Endometrial microvascular endothelial cells (primary cell): ENCODE measurements around the gene HBE1. TPM values are rescaled to one million over a fixed set of nuclear protein-coding genes. Genes with fewer than 3 reads are reported as not detected.

ENCODE experiments used
- in situ Hi-C: cut with HindIII; loops from 2 replicates; pipeline ENCODE4 v1.10.0; 2017; ENCODE audit warnings: low sequenced_read_pairs, low pct_unique_long_range_greater_than_20kb; ENCODE audit errors: inconsistent ontology term
- total RNA-seq: library from RNA; depleted of rRNA; stranded (reverse); fragments of >200 nt; gene quantifications from one replicate; pipeline ENCODE4 v1.2.3, GENCODE V29; 2015; ENCODE audit errors: inconsistent ontology term

The HBE1 gene
- total RNA-seq, 1 donor from 2014 or later = not detected

GRCh38 chr11:5286901-5287300 lies 17.2 kb upstream of the HBE1 start:
- in situ Hi-C loops = no loop called here

GRCh38 chr11:5286351-5286750 lies 16.6 kb upstream of the HBE1 start:
- in situ Hi-C loops = no loop called here

GRCh38 chr11:5285703-5286340 lies 16.1 kb upstream of the HBE1 start:
- in situ Hi-C loops = no loop called here

- in situ Hi-C loops = no loop called here
These were observed 14.9 kb upstream of the HBE1 start for GRCh38 chr11:5284637-5285036.

GRCh38 chr11:5283882-5284281 lies 14.1 kb upstream of the HBE1 start:
- in situ Hi-C loops = no loop called here

GRCh38 chr11:5283086-5283485 lies 13.3 kb upstream of the HBE1 start:
- in situ Hi-C loops = no loop called here

DNA sequence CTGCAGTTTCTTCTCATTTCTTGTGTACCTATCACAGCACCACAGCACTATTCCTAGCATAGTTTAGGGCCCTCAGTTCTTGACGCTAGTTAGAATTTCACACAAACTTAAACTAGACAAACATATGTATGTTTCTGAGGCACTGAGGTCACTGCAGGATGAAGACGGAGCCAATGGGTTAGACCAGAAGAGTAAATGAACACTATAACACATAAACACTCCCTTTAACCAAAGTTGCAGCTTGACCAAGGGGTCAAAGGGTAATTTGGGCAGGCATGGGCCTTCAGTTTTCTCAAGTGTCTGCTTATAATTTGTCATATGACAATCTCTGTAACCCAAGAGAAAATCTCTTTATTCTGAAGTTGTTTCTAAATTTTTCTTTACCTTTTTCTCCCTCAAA lies 12.9 kb upstream of the HBE1 start:
- in situ Hi-C loops = no loop called here

DNA sequence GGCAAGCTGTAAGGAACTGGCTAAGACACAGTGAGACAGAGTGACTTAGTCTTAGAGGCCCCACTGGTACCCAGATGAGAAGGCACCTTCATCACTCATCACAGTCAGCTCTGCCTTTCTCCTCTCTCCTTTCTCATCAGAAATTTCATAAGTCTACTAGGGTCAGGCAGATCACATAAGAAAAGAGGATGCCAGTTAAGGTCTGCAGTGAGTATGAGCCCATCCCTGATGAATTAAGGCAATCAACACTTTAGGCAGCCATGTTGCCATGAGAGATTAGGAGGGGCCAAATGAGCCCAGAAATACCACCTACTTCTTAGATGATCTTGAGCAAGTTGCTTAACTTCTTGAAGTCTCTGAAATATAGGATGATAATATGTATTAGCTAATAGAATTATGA lies 11.9 kb upstream of the HBE1 start:
- in situ Hi-C loops = no loop called here

GRCh38 chr11:5280582-5281102 lies 10.9 kb upstream of the HBE1 start:
- in situ Hi-C loops = no loop called here

GRCh38 chr11:5279471-5280090 lies 9.8 kb upstream of the HBE1 start:
- in situ Hi-C loops = no loop called here

DNA sequence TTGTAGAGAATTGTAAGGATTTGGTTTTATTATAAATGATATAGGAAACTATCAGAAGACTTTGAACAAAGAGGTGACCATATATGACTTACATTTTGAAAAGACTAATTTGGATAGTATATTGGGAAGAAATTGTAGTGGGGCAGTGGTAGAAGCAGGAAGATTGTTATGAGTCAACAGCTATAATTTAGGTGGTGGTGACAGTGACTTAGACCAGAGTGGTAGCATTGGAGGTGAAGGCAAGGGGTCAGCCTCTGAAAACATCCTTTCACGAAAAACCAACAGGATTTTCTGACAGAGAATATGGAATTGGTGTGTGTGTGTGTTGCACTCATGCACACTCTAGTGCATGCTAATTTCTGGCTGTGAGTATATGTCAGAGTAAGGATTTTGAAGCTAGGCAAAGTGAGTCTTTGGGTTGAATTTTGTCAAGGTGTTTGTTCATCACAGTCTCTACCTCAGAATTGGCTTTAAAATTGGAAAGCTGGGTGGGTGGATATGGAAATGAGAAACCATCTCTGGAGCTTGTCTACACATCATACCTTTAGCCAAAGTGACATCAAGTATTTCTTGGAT lies 8.2 kb upstream of the HBE1 start:
- in situ Hi-C loops = no loop called here

- in situ Hi-C loops = no loop called here
These were observed 7.0 kb upstream of the HBE1 start for GRCh38 chr11:5276697-5277096.

GRCh38 chr11:5275369-5276110 lies 5.8 kb upstream of the HBE1 start:
- in situ Hi-C loops = no loop called here

- in situ Hi-C loops = no loop called here
These were observed 4.7 kb upstream of the HBE1 start for GRCh38 chr11:5274395-5274794.

GRCh38 chr11:5272395-5273017 lies 2.8 kb upstream of the HBE1 start:
- in situ Hi-C loops = no loop called here

- in situ Hi-C loops = no loop called here
These were observed 2.6 kb downstream of the HBE1 start for GRCh38 chr11:5267033-5267563.

DNA sequence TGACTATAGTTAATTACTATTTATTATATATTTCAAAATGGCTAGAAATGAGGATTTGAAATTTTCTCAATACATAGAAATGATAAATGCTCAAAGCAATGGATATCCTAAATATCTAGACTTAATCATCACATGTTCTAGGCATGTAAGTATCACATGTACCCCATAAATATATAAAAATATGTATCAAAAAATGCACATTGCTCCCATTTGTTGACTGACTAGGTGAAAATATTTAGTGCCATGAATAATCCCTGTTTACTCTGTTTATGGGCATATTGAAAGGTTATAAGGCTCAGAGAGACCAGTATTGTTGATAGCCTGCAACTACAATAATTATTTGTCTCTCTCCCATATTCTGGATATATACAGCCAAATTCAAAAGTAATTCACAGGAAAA lies 3.1 kb downstream of the HBE1 start:
- in situ Hi-C loops = no loop called here

GRCh38 chr11:5265832-5266231 lies 3.9 kb downstream of the HBE1 start:
- in situ Hi-C loops = no loop called here
